Hepatocyte (in vitro differentiated cells): ENCODE measurements around the gene GRK5.

Experiments
- EZH2 ChIP-seq: fragments of 200-600 bp; sonication (generic); IDR thresholded peaks from 2 replicates; pipeline ENCODE4 v1.6.1; 2016; ENCODE audit warnings: antibody characterized with exemption, mild to moderate bottlenecking, borderline replicate concordance
- TF ChIP-seq, protein P1 (sequence below): fragments of 200-600 bp; sonication (generic); IDR thresholded peaks from 2 replicates; pipeline ENCODE4 v1.5.1; 2016; ENCODE audit warnings: antibody characterized with exemption, mild to moderate bottlenecking; ENCODE audit not compliant: poor library complexity

DNA sequence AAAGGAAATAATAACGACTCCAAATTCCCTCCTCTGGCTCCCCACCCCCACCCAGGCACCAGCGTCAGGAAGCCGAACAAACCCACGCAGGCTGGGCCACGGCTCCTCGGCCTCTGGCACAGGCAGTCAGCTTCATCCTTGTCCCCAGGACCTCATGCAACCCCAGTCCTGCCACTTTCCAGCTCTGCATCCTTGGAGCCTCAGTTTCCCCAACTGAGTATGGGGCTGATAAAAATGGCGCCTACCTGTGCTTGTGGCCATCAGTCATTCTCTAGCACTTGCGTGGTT lies 198.1 kb downstream of the GRK5 start:
- TF ChIP-seq, protein P1, sequence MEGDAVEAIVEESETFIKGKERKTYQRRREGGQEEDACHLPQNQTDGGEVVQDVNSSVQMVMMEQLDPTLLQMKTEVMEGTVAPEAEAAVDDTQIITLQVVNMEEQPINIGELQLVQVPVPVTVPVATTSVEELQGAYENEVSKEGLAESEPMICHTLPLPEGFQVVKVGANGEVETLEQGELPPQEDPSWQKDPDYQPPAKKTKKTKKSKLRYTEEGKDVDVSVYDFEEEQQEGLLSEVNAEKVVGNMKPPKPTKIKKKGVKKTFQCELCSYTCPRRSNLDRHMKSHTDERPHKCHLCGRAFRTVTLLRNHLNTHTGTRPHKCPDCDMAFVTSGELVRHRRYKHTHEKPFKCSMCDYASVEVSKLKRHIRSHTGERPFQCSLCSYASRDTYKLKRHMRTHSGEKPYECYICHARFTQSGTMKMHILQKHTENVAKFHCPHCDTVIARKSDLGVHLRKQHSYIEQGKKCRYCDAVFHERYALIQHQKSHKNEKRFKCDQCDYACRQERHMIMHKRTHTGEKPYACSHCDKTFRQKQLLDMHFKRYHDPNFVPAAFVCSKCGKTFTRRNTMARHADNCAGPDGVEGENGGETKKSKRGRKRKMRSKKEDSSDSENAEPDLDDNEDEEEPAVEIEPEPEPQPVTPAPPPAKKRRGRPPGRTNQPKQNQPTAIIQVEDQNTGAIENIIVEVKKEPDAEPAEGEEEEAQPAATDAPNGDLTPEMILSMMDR: no peak
- no peak for TF ChIP-seq EZH2
